Measurements from ENCODE around the gene SNORC.

SNORC gene

DNA sequence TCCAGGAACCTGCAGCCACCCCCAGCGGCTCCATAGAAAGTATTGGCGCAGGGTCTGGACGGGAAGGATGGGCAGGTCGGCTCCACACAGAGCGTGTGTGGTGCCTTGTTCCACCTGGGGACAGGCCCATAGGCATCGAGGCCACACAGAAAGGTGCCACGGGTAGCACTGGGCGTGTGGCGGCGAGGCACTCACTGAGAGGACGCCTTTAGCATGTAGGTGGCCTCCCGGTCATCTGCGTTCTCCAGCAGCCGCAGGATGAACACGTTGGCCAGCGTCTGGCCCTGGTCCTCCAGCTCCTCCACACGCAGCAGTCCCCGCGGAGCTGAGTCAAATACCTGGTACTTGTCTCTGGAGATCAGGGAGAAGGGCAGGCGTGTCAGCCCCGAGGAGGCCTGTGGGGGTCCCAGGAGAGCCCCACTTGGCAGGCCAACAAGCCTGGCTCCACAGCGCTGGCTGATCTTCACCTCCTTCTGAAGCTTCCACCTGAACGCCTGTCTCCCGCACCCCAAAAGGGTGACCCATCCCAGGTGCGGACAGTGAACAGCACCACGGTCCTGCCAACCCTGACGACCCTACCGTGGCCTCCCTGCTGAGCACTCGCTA, 13.2 kb downstream of the SNORC start:
- DNase-seq = no peak

DNA sequence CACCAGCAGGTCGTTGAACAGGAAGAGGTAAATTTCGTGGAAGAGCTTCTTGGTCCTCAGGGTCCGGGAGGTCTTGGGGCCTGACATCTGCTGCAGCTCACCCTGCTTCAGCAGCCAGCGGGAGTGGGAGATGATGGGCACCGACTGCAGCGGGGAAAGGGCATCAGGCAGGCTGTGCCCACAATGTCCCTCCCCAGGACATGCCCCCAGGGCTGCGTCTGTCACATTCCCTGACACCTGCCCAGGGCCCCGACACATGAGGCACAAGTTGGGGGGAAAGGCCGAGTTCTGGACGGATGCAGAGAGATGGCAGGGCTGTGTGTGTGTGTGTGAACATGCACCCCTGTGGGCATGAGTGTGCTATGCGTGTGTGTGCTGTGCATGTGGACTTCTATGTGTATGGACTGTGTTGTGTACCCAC, 13.9 kb downstream of the SNORC start:
- no peak for DNase-seq

DNA sequence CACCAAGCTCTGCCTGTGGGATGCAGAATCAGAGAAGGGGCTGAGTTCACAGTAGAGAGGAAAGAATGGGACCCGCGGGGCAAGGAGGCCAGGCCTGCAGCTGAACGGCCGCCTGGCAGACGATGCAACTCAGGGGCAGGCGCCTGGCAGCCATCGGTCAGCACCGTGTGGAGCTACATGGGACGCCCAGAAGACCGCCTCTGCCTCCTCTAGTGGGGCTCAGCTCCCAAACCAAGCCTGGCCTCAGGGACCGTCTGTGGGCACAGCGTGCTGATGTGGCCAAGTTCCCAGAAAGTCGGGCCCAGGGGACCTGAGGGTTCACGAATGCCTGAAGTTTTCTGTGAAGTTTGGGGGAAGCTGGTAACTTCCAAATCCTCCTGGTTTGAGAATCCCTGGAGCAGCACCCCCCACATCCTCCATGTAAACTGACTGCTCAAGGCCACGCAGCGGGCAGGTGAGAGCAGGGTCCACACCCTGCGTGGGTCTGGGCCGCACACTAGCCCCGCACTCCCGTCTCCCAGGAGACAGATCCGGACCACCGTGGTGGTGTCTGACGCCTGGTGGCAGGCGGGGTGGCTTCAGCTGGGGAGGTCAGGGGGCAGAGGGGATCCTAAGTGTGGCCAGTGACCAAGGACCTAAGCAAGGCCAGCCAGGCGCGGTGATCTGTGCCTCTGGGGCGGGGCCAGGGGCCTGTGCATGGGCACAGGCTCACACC, 14.6 kb downstream of the SNORC start:
- DNase-seq = no peak

DNA sequence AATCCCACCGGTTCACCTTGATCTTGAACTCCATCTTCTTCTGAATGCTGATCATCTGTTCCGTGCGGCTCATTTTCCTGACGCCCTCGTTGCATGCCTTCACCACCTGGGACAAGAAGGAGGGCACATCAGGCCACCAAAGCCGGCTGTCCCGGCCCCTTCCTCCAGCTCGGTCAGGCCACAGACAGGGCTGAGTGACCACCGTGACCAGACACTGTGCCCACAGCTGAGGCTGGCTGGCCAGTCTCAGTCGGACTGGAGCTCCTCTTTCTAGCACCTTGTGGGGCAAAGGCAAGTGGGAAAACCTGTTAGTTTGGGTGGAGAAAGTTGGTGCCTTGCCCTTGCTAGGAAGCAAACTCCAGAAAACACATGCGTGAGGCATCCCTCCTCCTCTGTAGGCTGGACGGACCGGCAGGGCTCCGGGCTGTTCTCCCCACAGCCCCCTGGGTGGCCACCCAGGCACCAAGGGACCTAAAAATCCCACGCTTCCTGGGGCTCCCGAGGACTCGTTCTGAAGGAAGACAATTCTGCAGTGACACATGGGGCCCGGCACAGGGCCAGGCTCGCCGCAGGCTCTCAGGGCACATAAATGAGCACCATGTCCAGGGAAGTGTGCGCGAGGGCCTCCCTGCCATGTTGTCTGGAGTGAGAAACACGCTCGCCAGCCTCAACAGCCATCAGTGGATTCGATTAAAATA, 15.3 kb downstream of the SNORC start:
- no peak for DNase-seq

DNA sequence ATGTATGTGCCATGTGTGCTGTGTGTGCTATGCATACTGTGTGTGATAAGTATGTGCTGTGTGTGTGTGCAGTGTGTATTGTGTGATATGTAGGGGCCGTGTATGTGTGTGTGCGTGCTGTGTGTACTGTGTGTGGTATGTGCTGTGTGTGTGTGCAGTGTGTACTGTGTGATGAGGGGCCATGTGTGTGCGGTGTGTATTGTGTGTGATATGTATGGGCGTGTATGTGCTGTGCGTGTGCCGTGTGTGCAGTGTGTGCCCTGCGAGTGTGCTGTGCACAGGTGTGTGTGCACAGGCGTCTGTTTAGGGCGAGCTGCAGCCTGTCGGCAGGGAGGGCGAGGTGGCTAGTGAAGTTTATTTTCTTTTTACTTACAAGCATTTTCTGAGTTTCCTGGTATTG, 16.1 kb downstream of the SNORC start:
- DNase-seq = no peak

DNA sequence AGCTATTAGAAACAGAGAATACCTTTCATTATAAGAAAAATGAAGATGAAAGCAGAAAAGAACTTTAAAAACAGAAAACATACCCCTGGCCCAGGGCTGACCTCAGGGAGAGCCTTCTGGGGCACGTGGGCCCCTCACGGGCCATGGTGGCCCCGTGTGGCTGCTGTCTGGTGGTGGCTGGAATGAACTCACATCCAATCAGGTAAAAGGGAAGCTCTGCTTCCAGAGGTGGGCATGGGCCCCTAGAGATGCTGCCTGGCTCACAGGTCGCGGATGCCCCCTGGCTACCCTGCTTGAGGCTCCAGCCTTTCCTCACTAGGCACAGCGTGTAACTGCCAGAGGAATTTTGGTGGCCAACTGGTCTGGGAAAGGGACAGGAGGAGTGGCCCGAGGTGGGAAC, 16.6 kb downstream of the SNORC start:
- DNase-seq = no peak

DNA sequence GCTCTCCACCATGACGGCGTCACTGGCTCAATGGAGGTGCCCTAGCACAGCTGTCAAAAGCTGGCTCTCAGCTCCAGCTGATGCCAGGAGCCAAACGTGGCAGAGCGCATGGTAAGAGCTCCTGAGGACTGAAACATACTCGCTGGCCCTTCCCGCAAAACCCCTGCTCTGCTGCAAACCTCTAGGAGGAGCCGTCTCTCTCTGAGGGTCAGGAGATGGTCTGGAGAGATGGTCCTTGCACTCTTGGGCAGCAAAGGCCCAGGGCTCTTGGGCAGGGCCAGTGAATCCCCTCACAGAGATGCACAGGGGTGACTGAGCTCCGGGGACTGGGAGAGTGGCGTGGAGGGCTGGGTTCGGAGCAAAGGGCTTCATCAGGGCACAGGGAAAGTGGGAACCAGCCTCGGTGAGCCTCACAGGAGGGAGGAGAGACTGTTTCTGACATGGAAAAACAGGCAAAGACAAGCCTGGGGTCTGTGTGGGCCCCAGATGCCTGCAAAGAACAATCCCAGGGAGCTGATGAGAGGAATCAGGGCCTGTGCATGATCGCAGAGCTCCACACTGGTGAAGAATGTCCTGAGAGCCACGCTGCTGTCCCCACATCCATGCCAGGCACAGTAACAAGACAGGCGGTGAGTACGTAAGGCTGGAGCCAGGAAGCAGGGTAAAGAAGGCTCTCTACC, 17.2 kb downstream of the SNORC start:
- DNase-seq = no peak

DNA sequence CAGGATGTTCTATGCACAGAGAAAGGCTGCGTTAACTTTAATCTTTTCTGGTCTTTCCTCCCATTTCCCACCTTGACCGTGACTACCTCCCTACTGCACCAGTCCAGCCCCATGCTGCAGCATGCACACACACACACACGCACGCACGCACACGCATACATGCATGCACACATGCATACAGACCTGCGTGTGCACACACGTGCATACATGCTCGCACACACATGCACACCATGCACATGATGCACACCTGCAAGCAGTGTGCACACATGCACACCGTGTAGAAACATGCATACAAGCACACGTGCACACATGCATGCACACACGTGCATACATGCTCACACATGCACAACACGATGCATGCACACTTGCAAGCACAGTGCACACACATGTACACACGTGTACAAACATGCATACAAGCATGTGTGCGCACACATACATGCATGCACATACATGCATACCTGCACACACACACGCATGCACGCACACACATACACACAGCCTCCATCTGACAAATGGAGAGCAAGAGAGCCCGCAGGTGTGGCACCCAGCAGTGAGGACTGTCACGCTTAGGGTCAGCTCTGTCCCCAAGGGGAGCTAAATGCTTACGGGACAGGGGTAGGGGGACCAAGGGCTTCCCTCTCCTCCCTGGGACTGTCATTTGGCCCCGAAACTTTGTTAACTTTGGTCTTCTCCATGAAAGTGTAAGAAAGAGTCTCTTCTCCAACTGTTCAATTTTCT, 18.2 kb downstream of the SNORC start:
- no peak for DNase-seq

DNA sequence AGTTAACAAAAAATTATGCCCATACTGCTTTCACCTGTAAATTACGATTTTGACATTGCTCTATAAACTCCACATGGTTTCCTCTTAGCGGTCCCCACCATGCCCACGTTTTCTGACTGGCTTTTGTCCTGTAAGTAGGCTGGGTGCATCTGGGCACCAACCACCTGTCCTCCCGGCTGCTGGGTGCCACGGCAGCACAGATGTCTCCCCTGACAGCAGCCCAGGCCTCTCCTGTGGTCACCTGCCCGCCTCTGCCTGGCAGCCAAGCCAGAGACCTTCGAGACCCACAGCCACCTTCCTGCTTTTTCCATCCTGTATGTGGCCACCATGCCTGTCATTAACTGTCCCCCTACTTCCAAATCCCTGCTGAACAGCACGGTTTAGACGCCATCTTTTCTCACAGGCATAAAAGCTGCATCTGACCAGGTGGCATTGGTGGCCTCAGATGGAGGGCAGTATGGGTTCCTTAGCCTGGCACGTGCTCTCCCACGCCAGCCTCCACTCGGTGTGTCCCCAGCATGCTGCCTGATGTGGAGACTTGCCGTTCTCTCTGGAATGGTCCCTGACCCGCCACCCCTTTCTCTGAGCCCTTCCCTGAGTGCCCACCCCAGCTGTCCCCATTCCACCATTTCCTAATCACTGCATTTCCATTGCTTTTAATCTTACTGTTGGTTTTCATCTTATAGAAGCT, 18.9 kb downstream of the SNORC start:
- no peak for DNase-seq

DNA sequence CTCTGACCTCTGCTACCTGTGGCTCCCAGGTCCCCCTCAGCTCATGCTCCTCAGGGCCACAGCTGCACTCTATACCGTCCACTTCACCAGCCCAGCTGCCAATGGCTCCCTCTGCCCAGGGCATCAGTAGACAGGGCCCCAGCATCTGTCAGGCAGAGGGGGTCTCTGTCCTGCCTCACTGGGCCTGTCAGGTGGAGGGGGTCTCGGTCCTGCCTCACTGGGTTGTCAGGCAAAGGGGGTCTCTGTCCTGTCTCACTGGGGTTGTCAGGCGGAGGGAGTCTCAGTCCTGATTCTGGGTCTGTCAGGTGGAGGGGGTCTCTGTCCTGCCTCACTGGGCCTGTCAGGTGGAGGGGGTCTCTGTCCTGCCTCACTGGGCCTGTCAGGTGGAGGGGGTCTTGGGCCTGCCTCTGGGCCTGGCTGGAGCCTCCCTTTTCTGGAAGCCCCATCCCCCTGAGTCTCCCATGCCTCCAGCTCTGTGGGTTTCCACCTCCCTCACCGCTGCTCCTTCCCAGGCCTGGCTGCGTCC, 19.9 kb downstream of the SNORC start:
- DNase-seq = no peak

DNA sequence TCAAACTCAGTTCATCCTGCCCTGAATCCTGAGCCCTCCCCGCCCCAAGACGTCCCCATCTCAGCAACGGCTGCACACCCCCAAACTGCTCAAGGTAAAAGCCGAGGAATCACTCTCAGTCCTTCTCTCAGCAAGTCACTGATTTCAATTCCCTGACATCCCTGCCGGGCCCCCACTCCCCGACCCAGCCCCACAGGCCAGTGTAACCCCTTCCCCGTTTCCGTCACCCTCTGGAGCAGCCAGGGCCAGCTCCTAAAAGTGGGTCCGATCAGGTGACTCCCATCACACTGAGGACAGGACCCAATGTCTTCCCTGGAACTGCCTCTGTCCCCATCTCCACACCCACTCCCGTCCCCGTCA, 20.5 kb downstream of the SNORC start:
- DNase-seq = no peak

DNA sequence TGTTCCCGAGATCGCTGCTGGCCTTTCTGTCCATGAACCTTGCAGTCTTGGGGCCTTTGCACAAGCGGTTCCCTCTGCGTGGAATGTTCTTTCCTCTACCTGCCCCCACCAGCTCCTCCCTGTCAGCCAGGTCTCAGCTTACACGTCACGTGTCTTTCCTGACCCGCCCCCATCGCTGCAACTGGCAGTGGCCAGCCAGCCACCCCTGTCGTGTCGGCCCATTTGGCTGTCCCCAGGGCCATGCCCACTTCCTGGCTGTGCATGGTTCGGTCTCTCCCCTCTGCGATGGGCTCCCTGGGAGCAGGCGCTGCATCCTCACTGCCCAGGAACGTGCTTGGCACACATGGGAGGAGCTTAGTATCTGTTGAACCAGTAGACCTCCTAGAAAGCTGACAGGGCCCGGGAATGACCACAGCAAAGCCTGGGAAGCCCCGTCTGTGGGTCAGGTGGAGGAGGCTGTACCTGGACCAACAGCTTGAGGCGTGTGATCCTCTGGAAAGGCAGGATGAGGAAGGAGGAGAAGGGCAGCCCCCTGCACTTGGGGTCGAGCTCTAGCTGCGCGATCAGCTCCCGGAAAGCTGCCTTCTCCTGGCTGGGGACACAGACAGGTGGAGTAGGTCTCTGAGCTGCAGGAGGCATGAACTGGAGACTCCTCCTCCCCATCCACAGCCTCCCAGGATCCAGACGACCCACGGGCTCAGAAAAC, 21.0 kb downstream of the SNORC start:
- DNase-seq = no peak

DNA sequence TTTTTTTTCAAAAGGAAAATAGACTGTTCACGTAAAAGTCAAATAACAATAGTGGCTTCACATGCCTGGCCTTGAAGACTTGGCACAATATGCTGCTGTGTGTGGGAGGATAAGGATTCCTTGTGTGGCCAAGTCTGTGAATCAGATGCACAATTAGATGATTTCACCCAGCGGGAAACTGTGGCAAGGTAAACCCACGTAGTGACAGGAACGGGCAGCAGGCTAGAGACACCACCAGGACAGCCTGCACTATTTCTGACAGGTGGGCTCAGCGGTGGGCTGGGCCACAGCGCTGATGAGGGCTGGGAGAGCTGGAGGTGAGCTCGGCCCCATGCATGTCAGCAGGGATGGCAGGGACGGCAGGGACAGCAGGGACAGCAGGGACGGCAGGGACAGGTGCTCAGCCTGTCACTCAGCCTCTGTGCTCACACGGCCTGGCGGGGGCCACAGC, 21.6 kb downstream of the SNORC start:
- no peak for DNase-seq

DNA sequence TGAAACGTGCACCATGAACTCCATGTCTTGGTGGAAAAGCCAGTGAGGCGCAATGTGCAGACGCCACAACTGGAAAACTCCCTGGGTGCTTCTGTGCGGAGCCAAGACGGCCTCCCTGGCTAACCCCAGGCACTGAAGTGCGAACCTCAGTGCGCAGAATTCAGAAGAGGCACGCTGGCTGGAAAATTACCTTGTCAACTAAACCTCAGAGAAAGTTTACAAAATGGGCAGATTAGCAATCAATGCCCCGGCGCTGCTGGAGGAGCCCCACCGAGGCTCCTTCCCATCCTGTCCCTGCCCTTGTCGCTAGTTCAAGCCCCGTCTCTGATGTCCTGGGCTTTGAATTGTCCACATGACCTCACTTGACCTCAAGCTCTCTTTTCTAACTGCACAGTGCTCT, 22.2 kb downstream of the SNORC start:
- DNase-seq = no peak

DNA sequence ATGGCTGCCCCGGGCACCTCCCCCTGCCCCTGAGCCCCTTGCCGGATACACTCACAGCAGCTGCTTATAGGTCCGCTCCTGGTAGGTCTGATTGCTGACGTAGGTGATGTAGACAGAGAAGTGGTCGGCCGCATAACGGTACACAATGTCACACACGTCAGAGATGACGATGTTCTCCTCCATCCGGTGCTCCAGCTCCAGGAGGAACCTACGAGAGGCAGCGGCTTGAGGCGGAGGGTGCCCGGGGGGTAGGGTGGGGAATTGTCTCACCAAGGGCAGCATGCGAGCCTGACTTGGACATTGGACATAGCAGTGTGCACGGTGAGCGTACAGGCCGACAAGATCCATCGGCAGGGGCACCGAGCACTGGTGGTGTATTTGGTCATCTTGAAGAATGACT, 22.8 kb downstream of the SNORC start:
- no peak for DNase-seq

DNA sequence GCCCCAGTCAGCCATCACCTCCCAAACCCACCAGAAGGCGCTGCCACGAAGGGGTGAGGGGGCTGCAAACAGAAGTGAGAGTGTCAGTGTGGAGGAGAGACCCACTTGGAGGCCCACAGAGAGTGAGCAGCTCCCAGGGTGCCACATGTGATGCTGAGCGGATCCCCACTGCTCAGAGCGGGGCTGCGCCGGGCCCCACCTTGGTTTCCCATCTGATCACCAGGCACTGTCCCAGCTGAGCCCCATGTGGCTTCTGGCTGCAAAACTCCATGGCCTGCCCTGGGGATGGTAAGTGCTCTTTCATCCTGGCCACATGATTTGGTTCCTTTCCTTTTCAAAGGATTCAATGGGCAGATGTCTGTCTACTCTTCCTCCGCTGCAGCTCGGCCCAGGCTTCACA, 23.8 kb downstream of the SNORC start:
- no peak for DNase-seq

DNA sequence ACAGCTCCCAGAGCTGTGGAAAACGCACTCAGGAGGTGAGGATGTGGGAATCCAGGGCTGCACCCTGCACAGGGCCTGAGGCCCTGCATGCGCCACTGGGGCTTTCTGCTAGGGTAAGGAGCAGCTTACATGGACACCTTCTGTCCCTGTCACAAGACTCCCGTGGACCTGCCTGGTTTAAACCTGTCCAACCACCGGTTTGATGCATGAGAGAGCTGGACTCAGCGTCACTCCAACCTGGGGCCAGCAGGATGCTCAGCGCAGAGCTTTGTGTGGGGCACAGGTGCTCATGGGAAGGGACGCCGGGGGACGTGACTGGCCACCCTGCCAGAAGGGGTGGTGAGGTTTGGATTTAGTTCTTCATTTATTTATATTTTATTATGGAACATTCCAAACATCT, 24.2 kb downstream of the SNORC start:
- no peak for DNase-seq

DNA sequence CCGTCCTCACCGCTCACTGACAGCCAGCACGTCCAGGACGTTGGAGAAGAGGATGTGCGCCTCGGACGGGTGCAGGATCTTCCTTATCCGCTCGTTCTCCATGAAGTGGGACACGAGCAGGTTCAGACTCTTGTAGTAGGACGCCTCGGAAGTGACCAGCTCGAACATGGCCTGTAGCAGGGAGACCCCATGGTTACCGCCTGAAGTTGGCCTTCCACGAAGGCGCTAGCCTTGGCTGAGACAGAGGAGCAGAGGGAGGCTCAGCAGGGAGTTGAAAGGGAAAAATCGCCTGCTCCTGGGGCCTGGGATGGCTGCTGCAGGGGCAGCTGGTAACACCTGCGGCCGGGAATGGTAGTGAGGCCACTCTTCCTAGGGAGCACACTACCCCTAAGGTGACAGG, 24.7 kb downstream of the SNORC start:
- no peak for DNase-seq

DNA sequence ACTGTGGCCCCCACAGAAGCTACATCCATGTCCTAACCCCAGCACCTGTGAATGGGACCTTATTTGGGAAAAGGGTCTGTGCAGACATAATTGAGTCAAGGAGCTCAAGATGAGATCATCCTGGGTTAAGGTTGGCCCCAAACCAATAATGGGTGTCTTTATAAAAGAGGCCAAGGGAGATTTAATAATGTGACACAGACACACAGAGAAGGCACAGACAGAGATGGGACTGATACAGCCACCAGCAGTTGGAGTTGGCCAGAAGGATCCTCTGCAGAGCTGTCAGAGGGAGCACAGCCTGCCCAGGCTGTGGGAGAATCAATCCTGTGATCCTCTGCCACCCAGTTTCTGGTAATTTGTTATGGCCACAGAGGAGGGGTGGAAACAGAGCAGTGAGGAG, 26.0 kb downstream of the SNORC start:
- no peak for DNase-seq

DNA sequence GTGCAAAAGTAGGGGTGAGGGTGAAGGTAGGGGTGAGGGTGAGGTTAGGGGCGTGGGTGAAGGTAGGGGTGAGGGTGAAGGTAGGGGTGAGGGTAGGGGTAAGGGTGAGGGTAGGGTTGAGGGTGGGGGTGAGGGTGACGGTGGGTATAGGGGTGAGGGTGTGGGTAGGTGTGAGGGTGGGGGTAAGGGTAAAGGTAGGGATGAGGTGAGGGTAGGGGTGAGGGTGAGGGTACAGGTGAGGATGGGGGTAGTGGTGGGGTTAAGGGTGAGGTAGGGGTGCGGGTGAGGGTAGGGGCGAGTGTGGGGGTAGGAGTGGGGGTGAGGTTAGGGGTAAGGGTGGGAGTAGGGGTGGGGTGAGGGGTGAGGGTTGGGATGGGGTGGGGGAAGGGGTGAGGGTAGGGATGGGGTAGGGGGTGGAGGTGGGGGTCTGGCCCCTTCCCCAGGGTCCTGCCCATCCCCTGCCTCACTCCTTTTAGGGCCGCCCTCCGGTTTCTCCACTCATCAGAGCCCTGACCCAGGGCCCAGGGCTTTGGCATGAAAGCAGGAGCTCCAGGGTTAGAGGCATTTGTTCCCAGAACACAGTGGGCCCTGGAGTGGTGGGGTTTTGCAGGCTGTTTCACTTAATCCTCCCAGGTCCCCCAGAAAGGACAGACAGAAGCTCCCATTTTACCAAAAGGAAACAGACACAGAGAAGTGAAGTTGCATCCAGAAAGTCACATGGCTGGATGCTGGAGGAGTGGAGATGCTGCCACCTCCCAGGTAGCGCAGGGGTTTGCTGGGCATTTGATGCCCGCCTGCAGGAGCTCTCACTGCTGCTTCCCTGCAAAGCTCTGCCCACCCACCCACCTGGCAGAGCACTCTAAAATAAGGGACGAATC, 26.9 kb downstream of the SNORC start:
- no peak for DNase-seq
